ENCODE data around the gene CDK5RAP2.

Gene CDK5RAP2

DNA sequence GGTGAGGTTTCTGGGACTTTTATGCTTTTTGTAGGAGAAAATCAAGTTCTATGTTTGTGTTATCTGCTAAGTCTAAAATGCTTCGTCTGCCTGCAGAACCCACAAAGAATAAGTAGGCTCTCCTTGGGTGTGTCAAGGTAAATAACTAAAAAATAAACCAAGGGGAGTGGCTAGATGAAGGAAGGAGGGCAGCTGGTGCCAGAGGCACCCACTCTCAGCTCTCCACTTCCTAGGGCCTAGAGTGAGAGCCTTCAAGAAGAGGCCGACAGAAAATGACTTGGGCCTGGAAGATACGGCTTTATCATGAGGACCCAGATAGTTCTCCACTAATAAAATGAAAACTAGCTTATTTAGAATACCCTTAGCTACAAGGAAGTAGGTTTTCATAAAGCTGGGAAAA, 147.4 kb downstream of the CDK5RAP2 start:
- no peak for DNase-seq

DNA sequence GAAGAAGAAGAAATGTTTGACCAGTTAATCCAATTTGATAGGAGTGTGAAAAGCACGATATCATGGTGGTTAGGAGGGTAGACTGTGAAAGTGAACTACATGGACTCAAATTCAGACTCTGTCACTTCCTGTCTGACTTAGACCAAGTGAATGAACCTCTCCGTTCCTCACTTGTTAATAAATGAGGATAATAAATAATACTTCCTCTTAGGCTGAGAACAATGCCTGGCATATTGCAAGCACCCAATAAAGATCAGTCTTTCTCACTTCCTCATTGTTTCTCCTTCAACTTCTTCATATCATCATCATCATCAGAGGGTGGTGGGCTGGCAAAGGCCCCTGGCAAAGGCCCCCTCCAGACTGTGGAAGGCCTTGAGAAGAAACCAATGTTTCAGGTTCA, 148.7 kb downstream of the CDK5RAP2 start:
- no peak for DNase-seq

DNA sequence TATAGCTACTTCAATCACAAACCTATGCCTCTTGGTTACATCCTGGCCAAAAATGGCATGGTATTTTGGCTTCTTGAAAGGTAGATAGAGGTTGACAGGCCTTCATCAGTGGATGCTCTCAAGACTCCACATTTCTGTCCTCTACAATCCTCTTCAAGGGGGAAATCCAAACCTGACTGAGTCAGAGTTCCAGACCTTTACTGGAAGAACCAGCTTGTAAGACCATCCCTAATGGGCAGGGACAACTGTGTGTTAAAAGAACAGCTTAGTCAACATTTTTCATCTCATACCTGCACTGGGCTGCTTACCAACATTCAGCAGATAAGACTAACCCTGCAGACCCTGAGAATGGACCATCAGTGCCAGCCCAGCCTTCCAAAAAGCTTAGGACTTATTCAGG, 155.7 kb downstream of the CDK5RAP2 start:
- DNase-seq: no peak

DNA sequence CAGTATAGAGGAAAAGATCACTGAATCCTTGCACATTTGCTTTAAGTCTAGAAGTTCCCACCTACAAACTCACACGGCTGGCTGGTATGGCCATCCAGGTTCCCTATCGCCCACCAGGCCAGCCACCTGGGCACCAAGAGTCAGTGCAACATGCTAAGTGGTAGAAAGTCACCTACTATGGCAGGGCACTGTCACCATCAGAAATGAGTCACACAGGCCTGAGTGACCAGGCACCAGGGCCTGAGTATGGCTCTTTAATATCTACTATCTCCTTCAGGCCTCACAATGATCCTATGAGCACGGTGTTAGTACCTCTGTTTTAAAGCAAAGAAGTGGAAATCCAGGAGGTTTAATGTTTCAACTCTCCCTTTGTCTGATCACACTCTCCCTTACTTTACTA, 156.2 kb downstream of the CDK5RAP2 start:
- DNase-seq: no peak

DNA sequence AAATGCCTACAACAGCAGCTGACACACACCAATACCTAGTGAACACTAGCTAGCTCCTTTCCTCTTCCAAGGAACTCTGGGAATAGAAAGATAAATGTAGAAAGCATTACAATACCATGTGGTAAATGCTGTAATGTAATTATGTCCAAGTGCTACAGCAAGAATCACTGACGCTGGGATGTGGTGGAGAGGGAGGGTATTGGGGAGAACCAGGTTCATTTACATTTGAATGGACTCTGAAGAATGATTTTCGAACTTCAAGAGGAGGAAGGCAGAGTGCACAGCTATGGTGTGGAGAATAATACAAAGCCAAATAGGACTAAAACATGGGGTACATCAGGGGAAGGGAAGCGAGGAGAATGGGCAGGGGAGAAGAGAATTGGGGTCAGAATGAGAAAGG, 158.0 kb downstream of the CDK5RAP2 start:
- DNase-seq: no peak

DNA sequence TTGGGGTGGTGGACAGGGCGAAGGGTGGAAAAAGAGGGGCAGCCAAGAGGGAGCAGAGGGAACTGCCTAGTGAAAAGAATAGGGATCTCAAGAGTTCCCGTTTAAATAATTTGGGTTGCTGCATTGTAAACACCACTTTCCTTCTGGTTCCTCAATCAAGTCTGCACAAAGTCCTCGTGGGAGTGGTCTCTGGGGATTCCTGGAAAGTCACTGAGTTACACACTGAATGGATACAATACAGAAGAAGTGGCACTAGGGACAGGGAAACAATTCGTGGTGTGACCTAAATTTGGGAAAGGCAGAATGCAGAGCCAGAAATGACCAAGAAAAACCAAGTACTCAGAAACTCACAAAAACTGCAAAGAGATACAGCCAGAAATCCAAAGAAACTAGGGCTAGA, 161.7 kb downstream of the CDK5RAP2 start:
- no peak for DNase-seq

DNA sequence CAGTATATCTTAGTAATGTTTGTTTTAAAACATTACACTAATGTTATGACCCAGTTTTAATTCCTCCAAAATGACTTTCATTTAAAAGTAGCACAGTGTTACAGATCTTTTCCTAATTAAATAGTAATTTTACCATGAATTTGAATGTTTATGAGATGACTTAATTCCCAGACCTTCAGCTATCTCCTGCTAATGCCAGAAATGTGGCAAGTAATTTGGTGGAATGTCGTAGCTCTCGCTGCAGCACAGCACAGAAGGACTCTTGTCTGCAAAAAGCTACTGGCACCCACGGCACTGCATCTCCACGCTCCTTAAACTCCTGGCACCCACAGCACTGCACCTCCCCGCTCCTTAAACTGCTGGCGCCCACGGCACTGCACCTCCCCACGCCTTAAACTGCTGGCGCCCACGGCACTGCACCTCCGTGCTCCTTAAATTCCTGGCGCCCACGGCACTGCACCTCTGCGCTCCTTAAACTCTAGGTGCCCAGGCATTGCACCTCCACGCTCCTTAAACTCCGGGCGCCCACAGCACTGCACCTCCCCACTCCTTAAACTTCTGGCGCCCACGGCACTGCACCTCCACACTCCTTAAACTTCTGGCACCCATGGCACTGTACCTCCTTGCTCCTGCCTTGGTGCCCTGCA, 163.1 kb downstream of the CDK5RAP2 start:
- DNase-seq: no peak

DNA sequence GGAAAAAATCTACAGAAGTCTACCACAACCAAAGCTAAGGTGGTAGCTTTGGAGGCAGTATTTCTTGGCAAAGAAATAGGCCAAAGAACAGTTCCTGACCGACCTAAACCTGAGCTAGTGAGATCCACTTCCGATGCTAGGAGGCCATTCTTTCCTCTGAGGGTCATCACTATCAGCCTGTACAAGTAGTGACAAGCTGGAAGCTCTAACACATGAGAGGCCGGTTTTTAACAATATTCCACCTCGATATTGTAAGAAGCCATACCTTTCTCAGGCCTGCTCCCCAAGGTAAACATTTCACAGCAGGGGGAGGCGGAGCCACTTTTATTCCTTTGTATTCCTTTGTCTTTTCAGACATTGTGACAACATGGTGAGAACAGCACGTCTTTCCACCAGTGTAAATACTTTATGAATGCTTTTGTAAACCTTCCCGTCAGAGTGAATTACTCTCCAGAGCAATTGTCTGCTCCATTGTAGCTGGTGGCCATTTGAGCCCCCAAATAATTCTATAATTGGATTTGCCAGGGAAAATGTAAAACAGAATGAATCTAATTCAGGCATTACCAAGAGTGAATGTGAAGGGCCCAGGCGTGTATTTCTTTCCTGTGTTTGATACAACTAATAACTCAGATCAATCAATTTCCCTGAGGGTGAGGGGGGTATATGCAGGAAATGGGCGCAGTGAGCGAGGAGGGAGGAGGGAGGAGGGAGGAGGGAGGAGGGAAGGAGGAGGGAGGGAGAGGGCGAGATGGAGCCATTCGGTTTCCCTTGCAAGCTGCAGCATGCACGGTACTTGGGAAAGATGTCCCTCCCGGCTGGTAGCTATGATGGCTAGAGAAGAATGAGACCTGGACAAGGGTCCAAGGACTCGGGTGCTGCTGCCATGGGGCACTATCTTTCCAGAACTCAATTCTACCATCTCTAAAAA, 166.6 kb downstream of the CDK5RAP2 start:
- no peak for DNase-seq

DNA sequence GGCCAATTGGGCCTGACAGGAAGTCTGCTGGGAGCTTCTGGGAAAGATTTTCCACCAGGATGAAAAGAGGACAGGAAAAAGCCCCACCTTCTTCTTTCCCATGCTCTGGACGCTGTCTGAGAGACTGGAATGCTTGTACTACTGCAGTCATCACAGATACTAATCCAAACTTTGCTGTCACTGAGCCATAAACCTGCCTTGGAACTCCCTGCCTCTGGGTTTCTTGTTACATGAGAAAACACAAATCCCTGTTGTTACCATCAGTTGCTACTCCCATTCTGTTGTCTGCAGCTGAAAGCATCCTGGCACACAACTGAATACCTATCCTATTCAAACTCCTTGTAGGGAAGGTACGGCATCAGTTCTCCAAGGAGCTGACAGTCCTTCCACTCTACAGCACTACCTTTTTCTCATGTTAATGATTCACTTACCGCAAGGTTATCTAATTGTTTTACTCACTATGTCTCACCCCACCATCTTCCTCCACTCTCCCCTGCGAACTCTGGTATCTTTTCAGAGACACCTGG, 167.5 kb downstream of the CDK5RAP2 start:
- DNase-seq: no peak

DNA sequence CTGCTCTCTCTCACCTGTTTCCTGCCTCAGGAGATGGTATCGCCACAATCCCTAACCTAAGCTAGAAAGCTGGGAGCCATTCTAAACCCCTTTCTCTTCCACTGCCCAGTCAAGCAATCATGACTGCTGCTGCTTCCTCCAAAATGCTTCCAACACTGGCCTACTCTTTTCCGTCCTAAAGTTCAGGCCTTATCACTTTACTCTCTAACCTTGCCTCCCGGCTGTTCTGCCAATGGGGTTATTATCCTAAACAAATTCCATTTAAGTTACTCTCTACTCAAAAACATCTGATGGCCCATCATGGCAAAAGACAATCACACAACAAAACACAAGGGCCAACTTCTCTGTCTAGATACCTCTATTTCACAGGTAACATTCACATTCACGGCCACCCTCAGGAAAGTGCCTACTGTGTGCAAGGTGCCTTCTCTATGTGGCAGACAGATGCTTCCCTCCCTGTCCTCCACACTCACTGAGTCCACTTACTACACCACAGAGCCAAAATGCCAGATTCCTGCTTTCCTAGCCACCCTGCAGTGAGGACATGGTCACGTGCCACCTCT, 168.0 kb downstream of the CDK5RAP2 start:
- DNase-seq: no peak

DNA sequence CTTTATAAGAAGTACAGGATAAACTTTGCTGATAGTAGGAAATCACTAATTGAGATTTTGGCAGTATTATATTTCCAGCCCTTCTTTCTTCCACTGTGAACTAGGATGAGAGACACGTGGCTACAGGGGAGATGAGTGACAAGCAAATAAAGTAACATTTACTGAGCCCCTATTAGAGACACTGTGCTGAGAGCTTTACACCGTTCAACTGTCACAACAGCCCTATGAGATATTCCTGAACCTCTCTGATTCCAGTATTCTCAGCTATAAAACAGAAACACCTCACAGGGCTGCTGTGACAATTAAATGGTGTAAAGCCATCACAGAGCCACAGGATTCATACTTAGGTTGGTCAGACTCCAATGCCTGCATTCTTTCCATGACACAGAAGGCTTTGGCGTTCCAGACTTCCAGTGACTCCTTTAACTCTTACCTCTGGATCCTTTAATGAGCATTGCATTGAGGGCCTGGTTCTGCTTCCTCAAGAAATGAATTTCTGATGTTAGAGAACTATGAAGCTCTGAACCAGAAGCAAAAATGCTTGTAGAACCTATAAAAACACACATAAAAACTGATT, 169.0 kb downstream of the CDK5RAP2 start:
- no peak for DNase-seq

DNA sequence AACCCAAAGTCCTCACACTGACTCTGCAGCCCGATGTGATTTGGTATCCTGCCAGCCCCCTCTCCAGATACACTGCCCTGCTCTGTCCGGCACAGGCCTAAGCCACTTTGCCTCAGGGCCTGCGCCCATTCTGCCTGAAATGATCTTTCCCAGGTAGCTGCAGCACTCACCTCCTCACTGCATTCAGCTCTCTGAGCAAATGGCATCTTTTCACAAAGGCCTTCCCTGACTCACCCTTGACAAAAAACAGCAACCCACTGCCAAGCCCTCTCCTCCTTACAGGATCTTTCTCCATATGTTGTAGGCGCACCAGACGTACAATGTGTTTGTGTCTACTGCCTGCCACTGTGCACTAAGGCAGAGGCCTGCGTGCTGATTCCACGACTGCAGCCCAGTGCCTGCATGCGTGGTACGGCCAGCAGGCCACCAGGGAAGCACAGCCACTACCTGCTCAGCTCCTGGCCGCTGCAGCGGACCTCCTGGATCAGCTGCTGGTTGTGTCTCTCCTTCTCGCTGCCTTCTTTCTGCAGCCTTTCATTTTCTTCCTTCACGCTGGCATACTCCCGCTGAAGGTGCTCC, 171.2 kb downstream of the CDK5RAP2 start:
- no peak for DNase-seq

DNA sequence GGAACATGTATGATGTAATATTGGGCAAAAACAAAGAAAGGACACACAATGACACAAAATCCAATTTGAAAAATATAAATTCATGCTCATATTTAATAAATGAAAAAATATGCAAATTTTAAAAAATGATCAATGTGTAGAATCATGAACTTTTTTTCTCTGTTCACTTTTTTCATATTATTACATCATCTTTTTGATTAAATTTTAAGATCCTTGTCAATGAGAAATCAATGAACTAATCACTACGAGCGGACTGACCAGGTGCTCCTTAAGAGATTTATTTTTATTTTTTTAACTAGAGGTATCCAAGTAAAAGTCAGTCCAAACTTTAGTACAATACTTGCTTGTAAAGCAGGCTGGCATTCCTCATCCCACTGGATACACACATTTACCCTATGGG, 174.1 kb downstream of the CDK5RAP2 start:
- DNase-seq: no peak

DNA sequence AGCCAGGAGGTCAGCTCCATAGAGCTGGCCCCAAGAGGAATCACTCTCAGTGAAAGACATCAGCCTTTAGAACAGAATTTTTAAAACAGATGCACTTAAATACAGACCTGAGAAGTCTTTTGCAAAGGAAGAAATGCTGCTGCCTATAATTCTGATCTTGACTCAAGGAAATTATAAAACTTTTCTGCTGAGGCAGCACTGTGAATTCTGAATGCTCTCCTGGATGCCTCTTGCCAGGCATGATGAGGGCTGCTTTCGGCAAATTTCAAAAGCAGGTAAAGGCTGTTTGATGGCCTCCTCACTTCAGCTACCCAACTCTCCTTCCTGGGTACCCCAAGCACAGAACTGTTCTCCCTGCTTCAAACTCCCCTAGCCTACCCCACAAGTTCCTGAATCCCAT, 174.8 kb downstream of the CDK5RAP2 start:
- DNase-seq: no peak

DNA sequence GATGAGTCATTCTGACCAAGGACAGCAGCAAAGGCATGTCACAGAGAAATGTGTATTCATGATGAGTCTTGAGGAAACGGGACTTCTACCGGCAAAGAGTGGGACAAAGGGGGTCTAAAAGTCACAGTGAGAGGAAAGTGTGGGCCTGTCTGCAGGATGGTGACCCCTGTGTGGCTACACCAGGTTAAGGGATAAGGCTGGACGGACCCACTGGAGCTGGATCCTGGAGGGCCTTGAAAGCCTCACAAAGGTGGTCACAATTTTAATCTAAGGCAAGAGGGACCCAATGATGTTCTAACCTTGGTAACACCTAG, 176.5 kb downstream of the CDK5RAP2 start:
- DNase-seq: no peak

DNA sequence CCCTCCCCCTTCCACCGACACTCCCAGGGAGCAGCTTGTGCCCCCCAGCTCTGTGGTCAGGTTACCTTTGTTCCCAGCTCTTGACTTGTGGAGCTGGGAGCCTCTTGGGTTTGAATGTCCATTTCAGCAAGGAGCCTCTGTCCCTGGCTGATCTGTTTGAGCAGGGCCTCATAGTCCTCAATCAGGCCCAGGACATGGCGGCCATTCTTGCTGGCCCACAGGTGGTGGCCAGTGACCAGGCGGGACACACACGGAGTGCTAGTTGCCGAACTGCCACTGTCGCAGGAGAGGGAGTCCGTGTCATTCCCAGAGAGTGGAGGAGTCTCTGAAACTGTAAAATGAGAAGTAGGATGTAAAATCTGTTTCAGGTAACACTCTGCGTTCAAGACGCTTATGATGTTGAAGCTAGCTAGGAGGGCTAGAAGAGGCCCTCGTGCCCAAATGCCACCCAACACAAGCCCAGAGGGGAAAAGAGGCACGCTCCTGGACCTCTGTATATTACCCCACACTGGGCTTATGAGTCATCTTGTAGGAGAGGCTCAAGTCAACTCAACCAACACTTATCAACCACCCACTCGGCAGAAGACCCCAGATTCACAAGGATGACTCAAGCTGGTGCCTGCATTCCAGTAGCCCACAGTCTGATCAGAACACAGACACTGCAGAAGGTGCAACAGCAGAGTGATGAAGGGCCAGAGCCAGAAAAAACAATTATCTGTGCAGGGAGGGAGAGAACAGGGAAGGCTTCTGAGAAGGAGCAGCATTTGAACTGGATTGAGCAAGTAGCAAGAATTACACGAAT, 177.0 kb downstream of the CDK5RAP2 start:
- DNase-seq: no peak

DNA sequence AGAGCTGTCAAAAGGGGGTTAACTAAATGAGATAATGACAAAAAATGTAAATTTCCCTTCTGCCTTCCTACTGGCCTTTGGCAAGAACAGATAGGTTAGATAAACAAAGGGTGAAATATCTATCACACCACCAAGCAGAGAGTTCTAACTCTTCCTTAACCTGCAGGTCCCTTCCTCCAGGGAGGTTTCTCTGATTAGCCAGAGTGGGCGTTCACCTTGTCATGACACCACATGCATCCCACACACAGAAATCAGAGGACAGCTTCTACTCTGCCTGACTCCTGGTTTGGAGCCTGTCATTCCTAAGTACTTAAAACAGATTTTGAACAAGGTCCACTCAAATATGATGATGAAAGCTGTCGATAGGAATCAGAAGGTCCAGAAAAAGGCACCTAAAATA, 180.0 kb downstream of the CDK5RAP2 start:
- DNase-seq: no peak

DNA sequence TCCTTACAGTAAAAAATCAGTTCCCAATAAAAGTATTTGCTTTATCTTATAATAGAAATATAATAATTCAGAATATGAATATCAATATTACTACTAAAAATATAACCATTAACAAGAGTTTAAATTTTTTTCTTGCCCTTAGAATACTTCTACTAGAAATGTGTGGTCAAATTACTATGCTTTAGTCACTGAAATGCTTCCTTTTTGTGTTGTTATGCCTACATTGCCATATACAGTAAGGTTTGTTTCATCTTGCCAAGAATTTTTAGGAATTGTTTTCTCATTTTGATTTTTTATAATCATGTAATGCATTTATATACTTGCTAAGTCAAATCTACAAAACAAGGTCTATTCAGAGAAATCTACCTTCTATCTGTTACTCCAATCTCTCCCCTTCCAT, 181.7 kb downstream of the CDK5RAP2 start:
- DNase-seq: no peak

DNA sequence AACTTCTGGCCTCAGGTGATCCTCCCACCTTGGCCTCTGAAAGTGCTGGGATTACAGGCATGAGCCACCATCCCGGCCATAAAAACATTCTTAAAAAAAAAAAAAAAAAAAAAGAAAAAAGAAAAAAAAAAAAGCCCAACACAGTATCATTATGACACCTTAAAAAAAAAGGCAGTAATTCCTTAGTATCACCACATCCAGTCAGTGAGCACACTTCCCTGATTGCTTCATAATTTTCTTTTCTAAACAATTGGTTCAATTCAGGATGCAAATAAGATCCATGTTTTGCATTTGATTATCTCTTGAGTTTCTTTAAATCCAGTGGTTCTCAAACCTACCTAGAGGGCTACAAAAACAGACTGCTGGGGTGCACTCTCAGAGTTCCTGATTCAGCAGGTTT, 182.5 kb downstream of the CDK5RAP2 start:
- DNase-seq: no peak

DNA sequence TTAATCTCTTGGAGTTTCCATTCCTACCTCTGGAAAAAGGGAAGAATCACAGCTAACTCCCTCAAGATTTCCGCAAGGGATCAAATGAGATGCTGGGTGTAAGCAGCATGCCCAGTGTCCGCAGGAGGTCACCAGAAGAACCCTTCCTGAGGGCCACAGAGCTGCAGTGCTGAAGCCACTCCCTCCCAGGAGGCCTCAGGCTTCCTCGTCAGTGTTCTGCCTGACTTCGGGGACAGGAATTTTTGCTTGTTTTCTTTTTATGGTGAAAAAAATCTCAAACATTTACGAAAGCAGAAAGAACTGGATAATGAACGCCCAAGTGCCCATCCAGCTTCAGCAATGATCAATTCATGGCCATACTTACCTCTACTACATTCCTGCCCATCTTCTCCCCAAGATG, 183.0 kb downstream of the CDK5RAP2 start:
- no peak for DNase-seq

DNA sequence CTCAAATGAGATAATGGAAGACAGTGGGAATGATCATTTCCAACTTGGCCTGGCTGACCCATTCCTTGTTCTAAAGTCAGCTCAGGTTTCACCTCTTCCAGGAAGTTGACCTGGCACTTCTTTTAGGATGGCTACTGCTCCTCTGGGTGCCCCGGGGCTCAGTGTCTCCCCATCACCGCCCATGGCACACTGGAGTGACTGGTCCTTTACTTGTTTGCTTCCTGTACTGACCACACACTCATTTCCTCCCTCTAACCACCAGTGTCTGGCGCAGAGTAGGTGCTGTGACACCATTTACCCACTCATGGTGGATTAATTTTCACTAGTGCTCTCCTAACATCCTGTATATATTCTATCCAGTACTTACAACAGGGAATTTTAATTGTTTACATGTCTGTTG, 183.5 kb downstream of the CDK5RAP2 start:
- DNase-seq: no peak

DNA sequence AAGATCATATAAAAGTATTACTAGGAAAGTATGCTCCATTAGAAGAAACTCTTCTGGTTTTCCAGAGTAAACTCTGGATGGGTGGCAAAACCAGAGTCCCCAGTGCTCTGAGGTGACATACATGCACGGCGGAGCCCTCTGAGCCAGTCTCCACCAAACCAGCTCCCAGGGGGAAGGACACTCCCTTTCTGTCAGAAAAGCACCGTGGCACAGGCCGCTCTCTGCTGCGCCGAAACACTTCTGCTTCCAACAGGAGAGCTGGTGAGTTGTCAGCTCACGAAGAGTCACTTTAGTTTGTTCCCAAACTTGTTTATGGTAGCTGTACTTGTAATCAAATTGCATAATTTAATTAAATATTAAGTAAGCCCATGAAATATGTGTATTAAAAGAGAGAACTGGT, 184.6 kb downstream of the CDK5RAP2 start:
- DNase-seq: no peak
